ENCODE data around the gene ELF2.

DNA sequence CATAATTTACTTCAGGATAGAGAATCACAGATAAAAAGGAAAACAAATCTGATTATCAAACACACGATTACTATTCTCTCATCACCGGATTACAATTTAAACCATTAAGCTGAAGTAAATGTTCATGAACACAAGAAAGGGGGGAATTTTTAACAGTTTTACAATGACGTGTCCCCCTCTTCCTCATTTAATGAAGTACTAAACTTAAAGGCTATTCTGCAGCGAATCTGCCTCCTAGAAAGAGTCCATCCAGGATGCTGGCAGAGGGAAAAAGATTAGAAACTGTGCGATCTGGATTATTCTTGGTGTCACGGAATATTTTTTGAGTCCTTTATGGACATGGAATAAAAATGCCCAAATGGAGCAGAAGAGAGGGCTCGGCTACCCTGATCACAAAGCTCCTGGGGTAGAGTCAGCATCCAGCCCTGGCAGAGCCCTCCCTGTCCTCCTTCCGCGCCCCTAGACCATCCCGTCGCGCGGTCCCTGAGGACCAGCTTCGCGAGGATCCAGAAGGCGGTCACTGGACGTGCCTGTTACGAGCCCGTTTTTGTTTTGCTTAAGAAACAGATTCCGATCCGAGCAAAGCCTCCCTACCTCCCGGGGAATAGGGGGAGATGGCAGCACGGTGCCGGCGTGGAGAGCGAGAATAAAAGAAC is 1.2 kb downstream of the ELF2 start:
- TF ChIP-seq, protein P1, sequence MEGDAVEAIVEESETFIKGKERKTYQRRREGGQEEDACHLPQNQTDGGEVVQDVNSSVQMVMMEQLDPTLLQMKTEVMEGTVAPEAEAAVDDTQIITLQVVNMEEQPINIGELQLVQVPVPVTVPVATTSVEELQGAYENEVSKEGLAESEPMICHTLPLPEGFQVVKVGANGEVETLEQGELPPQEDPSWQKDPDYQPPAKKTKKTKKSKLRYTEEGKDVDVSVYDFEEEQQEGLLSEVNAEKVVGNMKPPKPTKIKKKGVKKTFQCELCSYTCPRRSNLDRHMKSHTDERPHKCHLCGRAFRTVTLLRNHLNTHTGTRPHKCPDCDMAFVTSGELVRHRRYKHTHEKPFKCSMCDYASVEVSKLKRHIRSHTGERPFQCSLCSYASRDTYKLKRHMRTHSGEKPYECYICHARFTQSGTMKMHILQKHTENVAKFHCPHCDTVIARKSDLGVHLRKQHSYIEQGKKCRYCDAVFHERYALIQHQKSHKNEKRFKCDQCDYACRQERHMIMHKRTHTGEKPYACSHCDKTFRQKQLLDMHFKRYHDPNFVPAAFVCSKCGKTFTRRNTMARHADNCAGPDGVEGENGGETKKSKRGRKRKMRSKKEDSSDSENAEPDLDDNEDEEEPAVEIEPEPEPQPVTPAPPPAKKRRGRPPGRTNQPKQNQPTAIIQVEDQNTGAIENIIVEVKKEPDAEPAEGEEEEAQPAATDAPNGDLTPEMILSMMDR (conservative IDR thresholded peaks at IDR 0.05; ENCODE audit: low read depth, low read length), result no peak
- TF ChIP-seq EZH2 (IDR thresholded peaks at IDR 0.05; ENCODE audit: borderline replicate concordance, low read depth, low read length, poor library complexity, severe bottlenecking), result no peak
